LNCAP (cell line): Measurements from ENCODE around the gene GSK3A.

Experiments
- CTCF ChIP-seq: fragments of 450-650 bp; IDR thresholded peaks from 2 replicates; pipeline ENCODE4 v1.5.1; 2017; ENCODE audit warnings: mild to moderate bottlenecking

The GSK3A gene

GRCh38 chr19:42279155-42279901, 36.9 kb upstream of the GSK3A start:
- TF ChIP-seq CTCF, result no peak

- no peak for TF ChIP-seq CTCF
These were observed 36.2 kb upstream of the GSK3A start for GRCh38 chr19:42278452-42279154.

- no peak for TF ChIP-seq CTCF
These were observed 35.5 kb upstream of the GSK3A start for GRCh38 chr19:42277821-42278451.

GRCh38 chr19:42276821-42277220, 34.4 kb upstream of the GSK3A start:
- TF ChIP-seq CTCF, result no peak

- TF ChIP-seq CTCF, result no peak
These were observed 33.9 kb upstream of the GSK3A start for GRCh38 chr19:42276284-42276683.

GRCh38 chr19:42275517-42275916, 33.1 kb upstream of the GSK3A start:
- TF ChIP-seq CTCF, result no peak

- TF ChIP-seq CTCF, result no peak
These were observed 32.7 kb upstream of the GSK3A start for GRCh38 chr19:42275103-42275502.
